Stimulated activated CD8-positive, alpha-beta memory T cell treated with anti-CD3 and anti-CD28 coated beads, Interleukin-15, amount 100 ng/mL, for 48 hours (primary cell): ENCODE results near the gene C19orf85.
"Not testable (repeated sequence)": the region's sequence is repeated elsewhere in the genome, so short reads cannot be mapped to it uniquely, and the experiment has no call there.

ENCODE experiments used
- DNase-seq, 2 donors: peaks; one replicate each; pipeline ENCODE4 v3.0.0-alpha.2; 2020; ENCODE audit warnings: low read depth in 2 of 2

Gene C19orf85

DNA sequence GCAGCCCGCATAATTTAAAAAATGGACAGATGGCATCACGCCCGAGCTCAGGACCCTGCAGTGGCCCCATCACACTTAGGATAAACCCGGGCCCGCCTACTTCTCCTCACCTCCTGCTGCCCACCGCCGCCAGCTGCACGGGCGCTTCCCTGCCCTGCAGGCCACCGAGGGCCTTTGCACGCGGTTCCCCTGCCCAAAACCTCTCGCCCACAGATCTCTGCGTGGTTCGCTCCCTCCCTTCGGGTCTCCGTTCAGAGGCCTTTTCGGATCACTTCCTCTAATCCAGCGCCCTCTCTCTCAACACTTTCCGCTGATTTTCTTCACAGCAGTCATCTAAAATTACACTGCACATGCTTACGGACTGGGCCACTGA is 23.2 kb downstream of the C19orf85 start:
- no peak for DNase-seq

DNA sequence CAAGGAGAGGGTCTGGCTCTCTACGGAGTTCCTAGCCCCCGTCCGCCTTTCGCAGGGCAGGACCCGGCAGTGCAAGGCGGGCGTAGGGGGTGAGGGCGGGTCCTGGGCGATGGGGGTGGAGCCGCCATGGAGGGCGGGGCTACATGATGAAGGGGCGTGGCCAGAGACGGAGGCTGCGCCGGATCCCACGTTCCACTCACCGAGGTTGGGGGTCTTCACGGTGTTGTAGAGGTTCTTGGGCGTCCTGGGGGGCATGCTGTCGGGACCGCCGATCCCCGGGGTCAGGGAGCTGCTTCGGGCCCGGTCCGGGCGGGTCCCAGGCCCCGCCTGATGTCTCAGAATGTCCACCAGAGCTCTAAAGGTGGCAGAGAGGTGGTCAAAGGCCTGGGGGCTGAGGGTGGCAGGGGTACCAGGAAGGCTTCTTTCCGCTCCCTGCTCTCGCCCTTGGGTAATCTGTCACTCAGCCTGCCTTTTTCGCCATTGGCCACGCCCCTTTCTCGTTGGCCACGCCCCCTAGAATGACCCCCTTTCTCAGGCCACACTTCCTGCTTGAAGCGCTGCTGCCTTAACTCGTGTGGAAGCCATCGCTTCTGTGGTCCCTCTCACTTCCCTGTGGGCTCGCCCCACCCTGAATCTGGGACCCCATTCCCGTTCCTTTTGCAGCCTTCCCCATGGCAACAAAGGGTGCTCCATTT is 24.0 kb downstream of the C19orf85 start:
- no peak for DNase-seq

DNA sequence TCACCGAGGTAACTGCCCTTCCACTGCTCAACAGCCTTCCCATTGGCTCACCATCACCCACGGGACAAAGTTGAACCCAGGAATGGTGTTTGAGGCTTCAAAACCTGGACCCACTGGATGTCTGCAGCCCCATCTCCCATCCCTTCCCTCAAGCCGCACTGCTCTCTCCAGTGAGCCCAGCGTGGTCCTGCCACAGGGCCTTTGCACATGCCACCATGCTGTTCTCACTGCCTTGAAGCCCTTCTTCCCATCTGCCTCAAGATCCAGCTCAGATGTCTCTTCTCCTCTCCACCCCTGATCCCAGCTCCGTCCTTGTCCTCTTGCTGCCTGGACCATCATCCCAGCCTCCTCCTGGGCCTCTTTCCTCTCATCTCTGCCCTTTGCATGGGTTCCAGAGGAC is 25.5 kb downstream of the C19orf85 start:
- DNase-seq, result no peak

DNA sequence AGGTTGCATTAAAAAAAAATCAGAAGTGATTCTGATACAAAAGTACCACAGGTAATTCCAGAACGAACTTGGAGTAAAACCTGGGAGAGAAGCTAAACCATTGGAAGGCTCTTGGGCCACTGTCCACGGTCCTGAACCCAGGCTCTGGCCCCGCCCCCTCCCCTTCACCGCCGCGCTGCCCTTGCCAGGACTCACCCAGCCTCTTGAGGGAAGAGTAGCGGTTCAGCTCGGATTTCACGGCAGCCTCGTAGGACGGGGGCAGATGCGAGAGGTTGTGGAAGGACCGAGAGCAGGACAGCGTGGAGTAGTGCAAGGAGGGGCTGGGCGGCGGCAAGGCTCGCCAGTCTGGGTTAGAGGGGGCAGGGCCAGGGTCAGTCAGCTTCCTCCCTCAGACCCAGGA is 27.1 kb downstream of the C19orf85 start:
- DNase-seq, result no peak

DNA sequence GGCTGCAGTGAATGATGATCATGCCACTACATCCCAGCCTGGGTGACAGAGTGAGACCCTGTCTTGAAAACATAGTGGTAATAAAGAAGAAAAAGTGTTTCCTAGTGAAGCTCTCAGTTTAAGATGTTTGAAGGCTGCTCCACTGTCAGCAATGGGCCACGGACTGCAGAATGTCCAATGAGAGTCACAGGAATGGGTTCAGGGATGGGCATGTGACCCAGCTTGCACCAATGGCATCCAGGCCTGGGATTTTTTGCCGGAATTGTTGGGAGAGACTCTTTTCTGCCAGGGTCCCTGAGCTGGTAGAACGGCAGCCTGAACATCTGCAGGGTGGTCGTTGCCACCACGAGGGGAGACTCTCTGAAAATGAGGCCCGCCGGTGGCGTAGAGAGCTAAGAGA is 27.7 kb downstream of the C19orf85 start:
- DNase-seq, result no peak

DNA sequence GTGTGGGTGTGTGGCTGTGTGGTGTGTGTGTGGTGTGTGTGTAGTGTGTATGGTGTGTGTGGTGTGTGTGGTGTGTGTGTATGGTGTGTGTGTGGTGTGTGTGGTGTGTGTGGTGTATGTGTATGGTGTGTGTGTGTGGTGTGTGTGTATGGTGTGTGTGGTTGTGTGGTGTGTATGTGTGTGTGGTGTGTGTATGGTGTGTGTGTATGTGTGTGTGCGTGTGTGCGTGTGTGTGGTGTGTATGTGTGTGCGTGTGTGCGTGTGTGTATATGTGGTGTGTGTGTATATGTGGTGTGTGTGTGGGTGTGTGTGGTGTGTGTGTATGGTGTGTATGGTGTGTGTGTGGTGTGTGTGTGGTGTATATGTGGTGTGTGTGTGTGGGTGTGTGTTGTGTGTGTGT is 29.5 kb downstream of the C19orf85 start:
- no peak for DNase-seq

DNA sequence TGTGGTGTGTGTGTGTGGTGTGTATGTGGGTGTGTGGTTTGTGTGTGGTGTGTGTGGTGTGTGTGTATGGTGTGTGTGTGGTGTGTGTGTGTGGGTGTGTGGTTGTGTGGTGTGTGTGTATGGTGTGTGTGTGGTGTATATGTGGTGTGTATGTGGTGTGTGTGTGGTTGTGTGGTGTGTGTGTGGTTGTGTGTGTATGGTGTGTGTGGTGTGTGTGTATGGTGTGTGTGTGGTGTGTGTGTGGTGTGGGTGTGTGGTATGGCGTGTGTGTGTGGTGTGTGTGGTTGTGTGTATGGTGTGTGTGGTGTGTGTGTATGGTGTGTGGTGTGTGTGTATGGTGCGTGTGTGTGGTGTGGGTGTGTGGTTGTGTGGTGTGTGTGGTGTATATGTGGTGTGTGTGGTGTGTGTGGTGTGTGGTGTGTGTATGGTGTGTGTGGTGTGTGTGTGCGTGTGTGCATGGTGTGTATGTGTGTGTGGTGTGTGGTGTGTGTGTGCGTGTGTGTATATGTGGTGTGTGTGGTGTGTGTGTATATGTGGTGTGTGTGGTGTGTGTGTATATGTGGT is 30.1 kb downstream of the C19orf85 start:
- DNase-seq, result no peak

DNA sequence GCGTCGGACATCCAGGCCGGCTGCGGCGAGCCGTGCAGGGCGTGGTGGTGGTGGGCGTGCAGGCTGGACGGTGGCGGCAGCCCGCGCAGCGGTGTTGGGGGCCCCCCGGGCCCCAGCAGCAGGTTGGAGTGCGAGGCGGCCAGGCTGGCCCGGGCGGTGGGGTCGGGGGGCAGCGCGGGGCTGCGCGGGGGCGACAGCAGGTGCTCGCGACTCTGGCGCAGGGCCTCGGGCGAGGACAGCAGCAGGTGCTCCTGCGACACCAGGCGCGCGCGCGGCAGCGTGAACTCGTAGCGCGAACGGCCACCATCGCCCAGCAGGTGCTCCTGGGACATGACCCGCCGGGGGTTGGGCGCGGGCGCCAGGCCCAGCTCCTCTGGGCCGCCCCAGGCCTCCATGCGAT is 31.3 kb downstream of the C19orf85 start:
- DNase-seq, result no peak

DNA sequence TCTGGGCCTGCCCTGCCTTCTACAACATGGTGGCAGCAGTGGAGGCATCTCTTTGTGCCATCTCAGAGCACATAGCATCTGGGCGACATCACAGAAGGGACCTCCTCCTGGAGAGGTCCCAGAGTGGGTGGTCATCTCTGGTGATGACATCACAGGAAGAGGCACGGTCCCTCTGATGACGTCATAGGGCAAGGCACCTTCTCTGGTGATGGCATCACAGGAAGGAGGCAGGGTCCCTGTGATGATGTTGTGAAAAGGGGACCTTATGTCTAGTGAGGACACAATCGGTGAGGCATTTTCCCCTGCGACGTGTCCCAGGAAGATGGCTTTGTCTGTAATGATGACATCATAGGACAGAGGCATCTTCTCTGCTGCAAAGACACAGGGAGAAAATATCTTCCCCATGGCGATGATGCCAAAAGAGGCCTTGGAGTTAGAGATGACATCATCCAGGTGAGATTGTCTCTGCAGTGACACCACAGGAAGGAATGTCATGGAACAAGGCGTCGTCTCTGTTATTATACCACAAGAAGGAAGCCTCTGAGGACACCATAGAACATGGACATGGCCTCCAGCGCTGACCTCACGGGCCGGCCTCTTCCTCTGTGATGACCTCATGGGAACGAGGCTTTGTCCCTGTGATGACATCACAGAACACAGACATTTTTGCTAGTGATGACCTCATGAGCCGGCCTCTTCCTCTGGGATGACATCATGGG is 32.2 kb downstream of the C19orf85 start:
- DNase-seq, result no peak

DNA sequence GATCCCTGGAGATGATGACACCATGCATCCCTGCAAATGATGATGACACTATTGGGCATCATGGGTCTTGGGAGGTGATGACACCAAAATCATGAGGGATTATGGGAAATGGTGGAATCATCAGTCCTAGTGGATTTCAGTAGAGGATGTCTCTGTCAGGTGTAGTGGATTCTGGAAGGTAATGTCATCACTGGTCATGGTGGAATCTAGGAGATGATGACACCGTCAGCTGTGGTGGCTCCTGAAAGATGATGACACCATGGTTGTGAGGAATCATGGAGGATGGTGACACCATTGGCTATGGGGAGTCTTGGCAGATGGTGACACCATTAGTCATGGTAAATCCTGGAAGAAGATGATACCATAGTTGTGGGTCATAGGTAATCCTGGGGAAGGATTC is 33.4 kb downstream of the C19orf85 start:
- DNase-seq, result no peak

DNA sequence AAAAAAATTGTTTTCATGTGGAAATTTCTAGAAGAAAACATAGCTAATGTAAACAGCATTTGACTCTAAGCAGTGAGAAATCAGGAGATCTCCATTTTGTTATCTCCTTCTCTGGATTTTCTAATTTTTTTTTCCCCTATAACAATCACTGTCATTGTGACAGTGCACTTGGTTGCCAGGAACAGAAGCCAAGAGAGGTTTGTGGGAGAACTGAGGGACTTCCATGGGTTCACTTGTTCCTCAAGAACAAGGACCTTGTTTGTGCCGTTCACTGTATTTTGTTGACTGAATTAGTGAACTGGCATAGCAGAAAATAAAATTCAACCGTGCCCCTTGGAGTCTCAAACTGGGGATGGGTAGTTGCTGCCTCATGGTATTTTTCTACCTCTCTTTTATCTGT is 38.5 kb downstream of the C19orf85 start:
- no peak for DNase-seq

DNA sequence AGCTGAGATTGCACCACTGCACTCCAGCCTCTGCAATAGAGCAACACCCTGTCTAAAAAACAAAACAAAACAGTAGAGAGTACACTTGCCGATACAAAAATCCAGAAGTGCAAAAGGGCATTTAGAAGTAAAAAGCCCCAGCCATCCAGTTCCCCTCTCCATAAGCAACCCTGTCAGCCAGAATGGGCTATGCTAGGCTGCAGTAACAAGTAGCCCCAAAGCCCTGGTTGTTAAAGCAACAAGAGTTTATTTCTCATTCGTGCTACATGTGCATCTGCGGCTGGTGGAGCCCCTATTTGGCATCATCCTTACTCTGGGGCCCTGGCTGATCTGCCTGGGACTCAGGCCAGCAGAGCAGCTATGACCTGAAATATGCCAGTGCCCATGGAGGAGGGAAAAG is 40.0 kb downstream of the C19orf85 start:
- DNase-seq, result no peak

DNA sequence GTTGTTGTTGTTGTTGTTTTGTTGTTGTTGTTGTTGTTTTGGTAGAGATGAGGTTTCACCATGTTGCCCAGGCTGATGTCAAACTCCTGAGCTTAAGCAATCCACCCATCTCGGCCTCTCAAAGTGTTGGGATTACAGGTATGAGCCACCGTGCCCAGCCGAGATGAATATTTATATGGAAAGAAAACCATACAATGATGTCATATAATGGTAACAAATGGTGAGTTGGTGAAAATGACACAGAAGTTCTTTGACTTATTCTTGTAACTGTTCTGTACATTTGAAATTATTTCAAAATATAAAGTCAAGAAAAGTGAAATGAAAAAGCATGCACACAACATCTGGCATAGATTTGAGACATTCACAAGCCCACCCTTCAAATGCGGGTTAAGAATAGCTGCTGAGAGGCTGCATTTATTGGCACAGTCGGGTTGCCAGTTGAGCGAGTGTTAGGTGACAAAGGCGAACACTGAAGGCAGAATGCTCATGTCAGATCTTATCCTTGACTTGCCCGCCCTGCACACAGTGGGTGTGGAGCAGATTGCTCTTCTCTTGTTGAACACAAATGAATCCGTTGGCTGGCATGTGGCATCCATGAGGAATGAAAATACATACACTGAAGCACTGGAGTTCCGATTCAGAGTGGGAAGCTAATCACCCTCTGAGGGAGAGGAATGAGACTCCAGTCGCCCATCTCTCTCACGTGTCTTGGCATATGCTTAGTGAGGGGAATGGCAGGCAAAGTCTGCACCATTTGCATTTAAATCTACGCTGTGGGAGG is 41.1 kb downstream of the C19orf85 start:
- no peak for DNase-seq

DNA sequence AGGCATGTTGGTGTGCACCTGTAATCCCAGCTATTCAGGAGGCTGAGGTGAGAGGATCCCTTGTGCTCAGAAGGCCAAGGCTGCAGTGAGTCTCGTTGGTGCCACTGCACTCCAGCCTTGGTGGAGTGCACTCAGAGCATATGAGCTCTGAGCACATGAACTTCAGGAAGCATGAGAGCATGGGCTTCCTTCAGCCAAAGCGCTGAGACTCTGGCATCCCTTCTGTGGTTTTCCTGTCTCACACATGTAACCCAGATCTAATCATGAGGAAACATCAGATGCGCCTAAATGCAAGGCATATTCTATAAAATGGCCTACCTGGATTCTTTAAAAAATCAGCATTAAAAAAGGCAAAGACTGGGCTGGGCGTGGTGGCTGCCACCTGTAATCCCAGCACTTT is 43.3 kb downstream of the C19orf85 start:
- not testable (repeated sequence) for DNase-seq

DNA sequence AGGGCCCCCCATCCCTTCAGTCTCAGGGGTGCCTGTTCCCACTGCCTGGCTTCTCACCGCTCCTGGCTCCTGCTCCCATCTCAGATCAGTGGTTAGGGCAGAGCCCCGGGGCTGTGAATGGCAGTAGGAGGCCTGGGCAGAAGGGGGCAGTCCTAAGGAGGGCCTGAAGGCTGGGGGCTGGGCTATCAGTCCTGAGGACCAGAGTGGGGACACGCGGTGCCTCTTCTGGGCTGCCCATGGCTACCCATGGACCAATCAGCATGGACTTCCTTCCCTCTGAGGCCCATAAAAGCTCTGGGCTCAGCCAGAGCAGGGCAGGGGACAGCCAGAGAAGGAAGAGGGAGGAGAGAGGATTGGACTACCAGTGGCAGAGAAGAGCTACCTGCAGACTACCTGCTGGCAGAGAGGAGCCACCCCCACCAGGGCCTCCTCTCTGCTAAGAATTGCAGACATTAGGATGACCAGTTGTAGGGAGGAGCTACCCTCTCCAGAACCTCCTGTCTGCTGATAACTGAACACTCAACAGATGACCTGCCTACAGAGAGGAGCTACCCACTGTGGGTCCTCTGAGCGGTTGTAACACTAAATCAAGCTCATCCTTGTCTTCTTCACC is 44.8 kb downstream of the C19orf85 start:
- DNase-seq, result no peak

DNA sequence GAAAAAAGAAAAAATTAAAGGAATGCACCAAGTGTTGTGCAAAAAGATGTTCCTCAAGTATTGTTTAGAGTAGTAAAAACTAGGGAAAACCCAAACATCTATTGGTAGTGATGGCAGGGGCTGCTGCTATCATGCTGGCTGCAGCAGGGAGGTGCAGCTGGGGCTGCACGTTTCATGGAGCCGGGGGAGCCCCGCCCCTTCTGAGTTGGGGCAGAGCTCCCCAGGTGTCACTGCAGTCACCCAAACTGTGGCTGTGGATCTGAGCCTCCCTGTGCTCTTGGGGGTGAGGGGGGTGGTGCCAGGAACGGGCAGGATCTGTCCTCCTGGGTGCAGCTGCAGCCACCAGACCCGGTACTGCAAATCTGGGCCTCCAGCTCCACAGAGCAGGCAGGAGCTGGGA is 45.4 kb downstream of the C19orf85 start:
- no peak for DNase-seq

DNA sequence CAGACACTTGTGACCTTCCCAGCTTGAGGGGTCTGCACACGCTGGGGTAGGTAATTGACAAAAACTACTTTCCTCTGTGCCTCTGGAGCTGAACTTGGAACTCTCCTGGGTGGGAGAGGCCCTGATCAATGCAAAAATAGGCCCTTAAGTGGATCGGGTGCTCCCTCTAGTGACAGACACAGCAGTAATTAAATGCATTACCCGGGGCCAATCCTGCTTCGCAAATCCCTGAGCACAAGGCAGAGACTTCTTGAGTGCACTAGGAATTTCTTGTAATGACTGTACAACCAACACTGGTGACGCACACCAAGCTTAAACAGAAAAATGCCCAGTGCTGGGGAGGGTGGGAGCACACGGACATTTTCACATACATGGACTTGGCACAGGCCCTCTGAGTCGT is 46.4 kb downstream of the C19orf85 start:
- no peak for DNase-seq
